Measurements from ENCODE around the gene TBX20. TPM values are rescaled to one million over a fixed set of nuclear protein-coding genes. Genes with fewer than 3 reads are reported as not detected.
"Not testable (repeated sequence)": the region's sequence is repeated elsewhere in the genome, so short reads cannot be mapped to it uniquely, and the experiment has no call there.

Gene TBX20
- total and polyA plus RNA-seq, 10 of the 15 experiments (the other 5 are each of a cell fraction or from before 2014, with no cell fraction given), result not detected

DNA sequence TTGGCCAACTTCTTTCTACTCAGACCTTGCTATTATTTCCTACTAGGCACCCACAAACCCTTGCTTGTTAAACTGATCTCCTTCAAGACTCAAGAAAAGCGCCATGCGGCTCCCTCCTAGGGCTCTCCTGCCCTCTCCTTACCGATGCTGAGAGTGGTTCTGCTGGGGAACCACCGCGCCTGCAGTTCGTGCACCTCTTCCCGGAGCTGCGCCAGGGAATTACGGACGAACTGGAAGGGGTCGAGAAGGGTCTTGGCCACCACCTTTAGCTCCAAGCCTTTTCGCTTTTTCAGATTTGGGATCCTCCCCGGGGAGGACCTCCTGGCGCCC lies 68.4 kb downstream of the TBX20 start:
- BruUV-seq (replicated peaks); RAD21 ChIA-PET (ENCODE audit: unreplicated experiment); H3K36me3 ChIP-seq (ENCODE audit: control insufficient read depth in 2 of 2, insufficient read depth in 2 of 2, low read length in 1 of 2); in situ Hi-C loops (cut with MboI); POLR2A ChIA-PET; H4K20me1 ChIP-seq (ENCODE audit: control insufficient read depth, insufficient read depth); ATAC-seq; H3K9ac ChIP-seq (ENCODE audit: control insufficient read depth, insufficient read depth, low read length); H3K9me3 ChIP-seq (replicated peaks; ENCODE audit: control insufficient read depth, insufficient read depth, low read length); H2AFZ ChIP-seq (ENCODE audit: control insufficient read depth, low read depth, low read length); H3K4me3 ChIP-seq; H3K4me2 ChIP-seq (ENCODE audit: control insufficient read depth, insufficient read depth); H3K27ac ChIP-seq (ENCODE audit: control insufficient read depth, insufficient read depth); CTCF ChIA-PET; H3K27me3 ChIP-seq (replicated peaks in 1 of 2; ENCODE audit: control insufficient read depth in 2 of 2, insufficient read depth in 2 of 2, low read length in 1 of 2); DNase-seq (ENCODE audit: low read depth, low spot score); SMC1A ChIA-PET (ENCODE audit: uncharacterized antibody, unreplicated experiment); H3K4me1 ChIP-seq (ENCODE audit: control insufficient read depth, insufficient read depth, low read length); FAIRE-seq; H3K79me2 ChIP-seq (ENCODE audit: control insufficient read depth, insufficient read depth, low read length): not testable (repeated sequence)
- 17% methylated on average over 14 of the region's 14 CpGs for WGBS (ENCODE audit: insufficient coverage, insufficient replicate concordance, low lambda C conversion rate, missing lambda C conversion rate)
- intact Hi-C loops (cut with micrococcal nuclease; ENCODE audit: unreplicated experiment), result loop anchor here (5.0 kb wide), 1 partner anchor 352 kb away; no protein-coding TSS in a partner anchor

DNA sequence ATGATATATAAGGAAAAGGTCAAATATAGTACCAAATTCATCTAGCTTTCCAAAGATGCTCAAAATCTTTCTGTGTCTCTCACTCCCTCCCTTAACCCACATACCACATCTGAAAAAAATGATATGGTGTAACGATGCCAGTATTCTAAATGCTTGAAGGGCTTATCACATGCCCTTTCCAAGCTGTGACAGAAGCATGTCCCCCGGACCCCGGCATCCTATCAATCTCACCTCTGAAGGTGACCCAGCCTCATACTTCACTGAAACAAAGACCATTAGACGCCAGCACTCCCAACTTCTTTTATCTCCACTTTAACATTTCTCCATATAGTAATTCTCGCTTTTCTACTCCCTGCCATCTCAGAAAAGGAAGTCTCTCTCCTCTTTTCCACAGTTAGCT lies 68.9 kb downstream of the TBX20 start:
- H3K9me3 ChIP-seq (replicated peaks; ENCODE audit: control insufficient read depth, insufficient read depth, low read length); RAD21 ChIA-PET (ENCODE audit: unreplicated experiment); H3K9ac ChIP-seq (ENCODE audit: control insufficient read depth, insufficient read depth, low read length); H3K27me3 ChIP-seq (replicated peaks in 1 of 2; ENCODE audit: control insufficient read depth in 2 of 2, insufficient read depth in 2 of 2, low read length in 1 of 2); H3K27ac ChIP-seq (ENCODE audit: control insufficient read depth, insufficient read depth); H3K4me2 ChIP-seq (ENCODE audit: control insufficient read depth, insufficient read depth); H3K36me3 ChIP-seq (ENCODE audit: control insufficient read depth in 2 of 2, insufficient read depth in 2 of 2, low read length in 1 of 2); H4K20me1 ChIP-seq (ENCODE audit: control insufficient read depth, insufficient read depth); DNase-seq (ENCODE audit: low read depth, low spot score); SMC1A ChIA-PET (ENCODE audit: uncharacterized antibody, unreplicated experiment); H2AFZ ChIP-seq (ENCODE audit: control insufficient read depth, low read depth, low read length); BruUV-seq (replicated peaks); FAIRE-seq; H3K4me1 ChIP-seq (ENCODE audit: control insufficient read depth, insufficient read depth, low read length); in situ Hi-C loops (cut with MboI); CTCF ChIA-PET; H3K79me2 ChIP-seq (ENCODE audit: control insufficient read depth, insufficient read depth, low read length); H3K4me3 ChIP-seq; POLR2A ChIA-PET; ATAC-seq: not testable (repeated sequence)
- intact Hi-C loops (cut with micrococcal nuclease; ENCODE audit: unreplicated experiment), result loop anchor here (5.0 kb wide), 1 partner anchor 352 kb away; no protein-coding TSS in a partner anchor
- 13% methylated on average over 5 of the region's 5 CpGs for WGBS (ENCODE audit: insufficient coverage, insufficient replicate concordance, low lambda C conversion rate, missing lambda C conversion rate)

DNA sequence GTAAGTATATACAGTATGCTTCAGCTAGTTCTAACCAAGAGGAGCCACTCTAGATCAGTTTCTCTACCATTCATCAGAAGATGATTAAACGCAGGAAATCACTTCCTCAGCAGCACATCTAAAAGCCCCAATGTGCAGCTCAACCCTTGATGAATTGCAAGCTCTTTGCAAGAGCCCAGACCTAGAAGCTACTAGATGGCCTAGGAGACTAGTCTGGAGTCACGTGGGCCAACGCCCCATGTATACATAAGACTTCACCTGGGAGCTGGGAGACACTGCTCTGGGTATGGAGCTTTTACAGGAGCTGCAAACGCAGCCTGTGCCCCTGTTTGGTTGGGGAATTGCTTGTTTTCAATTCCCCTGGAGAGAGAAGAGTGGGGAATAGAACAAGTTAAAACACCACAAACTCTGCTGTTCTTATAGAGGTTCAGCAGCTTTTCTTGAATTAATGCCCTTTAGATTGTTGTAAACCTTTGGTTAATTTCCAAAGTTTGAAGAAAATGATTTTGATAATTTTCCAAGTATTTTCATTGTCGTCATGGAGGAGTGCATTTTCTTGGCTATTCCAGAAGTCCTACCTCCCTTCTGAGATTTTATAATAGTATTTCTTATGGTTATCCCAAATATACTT lies 69.9 kb downstream of the TBX20 start:
- H3K4me1 ChIP-seq (ENCODE audit: control insufficient read depth, insufficient read depth, low read length); H3K9me3 ChIP-seq (replicated peaks; ENCODE audit: control insufficient read depth, insufficient read depth, low read length); H3K4me3 ChIP-seq; H3K9ac ChIP-seq (ENCODE audit: control insufficient read depth, insufficient read depth, low read length); in situ Hi-C loops (cut with MboI); H3K79me2 ChIP-seq (ENCODE audit: control insufficient read depth, insufficient read depth, low read length); H3K36me3 ChIP-seq (ENCODE audit: control insufficient read depth in 2 of 2, insufficient read depth in 2 of 2, low read length in 1 of 2); RAD21 ChIA-PET (ENCODE audit: unreplicated experiment); POLR2A ChIA-PET; H4K20me1 ChIP-seq (ENCODE audit: control insufficient read depth, insufficient read depth); BruUV-seq (replicated peaks); H3K27me3 ChIP-seq (replicated peaks in 1 of 2; ENCODE audit: control insufficient read depth in 2 of 2, insufficient read depth in 2 of 2, low read length in 1 of 2); SMC1A ChIA-PET (ENCODE audit: uncharacterized antibody, unreplicated experiment); H2AFZ ChIP-seq (ENCODE audit: control insufficient read depth, low read depth, low read length); DNase-seq (ENCODE audit: low read depth, low spot score); ATAC-seq; FAIRE-seq; H3K4me2 ChIP-seq (ENCODE audit: control insufficient read depth, insufficient read depth); intact Hi-C loops (cut with micrococcal nuclease; ENCODE audit: unreplicated experiment); H3K27ac ChIP-seq (ENCODE audit: control insufficient read depth, insufficient read depth): not testable (repeated sequence)
- CTCF ChIA-PET, result interaction anchor here (0.7 kb wide), 1 partner anchor 1022 kb away, joined by 3 read pairs; no protein-coding TSS in a partner anchor
- WGBS (ENCODE audit: insufficient coverage, insufficient replicate concordance, low lambda C conversion rate, missing lambda C conversion rate), result 6% methylated on average over 5 of the region's 5 CpGs

DNA sequence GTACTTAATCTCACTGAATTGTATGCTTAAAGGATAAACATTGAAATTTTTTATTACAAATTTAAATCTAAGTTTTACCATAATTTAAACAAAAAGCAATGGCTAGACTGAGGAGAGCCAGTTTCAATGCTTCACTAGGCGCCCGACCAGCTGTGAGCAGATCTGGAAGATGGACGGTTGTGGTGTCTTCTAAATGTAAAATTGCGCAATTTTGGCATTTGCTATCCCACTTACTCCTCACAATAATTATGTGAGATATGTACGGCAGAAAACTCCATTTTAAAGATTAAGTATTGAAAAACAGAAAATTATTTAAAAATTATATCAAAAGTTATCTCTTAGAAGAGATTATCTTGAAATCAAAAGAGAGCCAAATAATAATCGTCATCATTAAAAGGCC lies 73.2 kb downstream of the TBX20 start:
- H3K36me3 ChIP-seq (ENCODE audit: control insufficient read depth in 2 of 2, insufficient read depth in 2 of 2, low read length in 1 of 2); intact Hi-C loops (cut with micrococcal nuclease; ENCODE audit: unreplicated experiment); DNase-seq (ENCODE audit: low read depth, low spot score); H2AFZ ChIP-seq (ENCODE audit: control insufficient read depth, low read depth, low read length); RAD21 ChIA-PET (ENCODE audit: unreplicated experiment); H3K4me1 ChIP-seq (ENCODE audit: control insufficient read depth, insufficient read depth, low read length); POLR2A ChIA-PET; H3K27me3 ChIP-seq (replicated peaks in 1 of 2; ENCODE audit: control insufficient read depth in 2 of 2, insufficient read depth in 2 of 2, low read length in 1 of 2); BruUV-seq (replicated peaks); in situ Hi-C loops (cut with MboI); H3K9ac ChIP-seq (ENCODE audit: control insufficient read depth, insufficient read depth, low read length); H3K4me2 ChIP-seq (ENCODE audit: control insufficient read depth, insufficient read depth); CTCF ChIA-PET; H4K20me1 ChIP-seq (ENCODE audit: control insufficient read depth, insufficient read depth); H3K9me3 ChIP-seq (replicated peaks; ENCODE audit: control insufficient read depth, insufficient read depth, low read length); H3K4me3 ChIP-seq; H3K27ac ChIP-seq (ENCODE audit: control insufficient read depth, insufficient read depth); ATAC-seq; FAIRE-seq; SMC1A ChIA-PET (ENCODE audit: uncharacterized antibody, unreplicated experiment); H3K79me2 ChIP-seq (ENCODE audit: control insufficient read depth, insufficient read depth, low read length): not testable (repeated sequence)
- WGBS (ENCODE audit: insufficient coverage, insufficient replicate concordance, low lambda C conversion rate, missing lambda C conversion rate), result 59% methylated on average over 6 of the region's 6 CpGs
